HEK293 (cell line): ENCODE results near the gene ZNF512.

Source experiments
- HOXA7 ChIP-seq: sonication (generic); formaldehyde crosslinking; IDR thresholded peaks from 2 replicates; pipeline ENCODE4 v1.8.1; 2022; ENCODE audit warnings: missing genetic modification reagents, borderline replicate concordance
- IKZF3 ChIP-seq: fragments of 450-650 bp; IDR thresholded peaks from 2 replicates; pipeline ENCODE4 v1.5.0; 2018; ENCODE audit warnings: missing biosample characterization, mild to moderate bottlenecking, missing genetic modification characterization, moderate library complexity
- TCF7L2 ChIP-seq: IDR thresholded peaks from 2 replicates; pipeline ENCODE4 v1.6.1; 2011; ENCODE audit warnings: low read depth, mild to moderate bottlenecking, inconsistent platforms, low read length, moderate library complexity, borderline replicate concordance
- ZNF174 ChIP-seq: fragments of 450-650 bp; formaldehyde crosslinking; IDR thresholded peaks from 2 replicates; pipeline ENCODE4 v1.5.0; 2017; ENCODE audit warnings: missing biosample characterization, mild to moderate bottlenecking, missing genetic modification characterization
- ZNF48 ChIP-seq: fragments of 450-650 bp; formaldehyde crosslinking; IDR thresholded peaks from 2 replicates; pipeline ENCODE4 v1.5.1; 2016; ENCODE audit warnings: missing biosample characterization, missing genetic modification characterization
- ZNF830 ChIP-seq: fragments of 450-650 bp; IDR thresholded peaks from 2 replicates; pipeline ENCODE4 v1.5.0; 2018; ENCODE audit warnings: missing biosample characterization, missing genetic modification characterization, low read depth, mild to moderate bottlenecking, moderate library complexity
- TF ChIP-seq, protein P1 (sequence below): fragments of 450-650 bp; formaldehyde crosslinking; IDR thresholded peaks from 2 replicates; pipeline ENCODE4 v1.5.1; 2016; ENCODE audit warnings: missing biosample characterization, missing genetic modification characterization
- TF ChIP-seq, protein P2 (sequence below): fragments of 450-650 bp; formaldehyde crosslinking; optimal IDR thresholded peaks from 2 replicates; pipeline ENCODE3; 2016; ENCODE audit warnings: missing biosample characterization, mild to moderate bottlenecking, missing genetic modification characterization
- TF ChIP-seq, protein P3 (sequence below): fragments of 450-650 bp; formaldehyde crosslinking; IDR thresholded peaks from 2 replicates; pipeline ENCODE4 v1.5.1; 2016; ENCODE audit warnings: missing biosample characterization, missing genetic modification characterization

DNA sequence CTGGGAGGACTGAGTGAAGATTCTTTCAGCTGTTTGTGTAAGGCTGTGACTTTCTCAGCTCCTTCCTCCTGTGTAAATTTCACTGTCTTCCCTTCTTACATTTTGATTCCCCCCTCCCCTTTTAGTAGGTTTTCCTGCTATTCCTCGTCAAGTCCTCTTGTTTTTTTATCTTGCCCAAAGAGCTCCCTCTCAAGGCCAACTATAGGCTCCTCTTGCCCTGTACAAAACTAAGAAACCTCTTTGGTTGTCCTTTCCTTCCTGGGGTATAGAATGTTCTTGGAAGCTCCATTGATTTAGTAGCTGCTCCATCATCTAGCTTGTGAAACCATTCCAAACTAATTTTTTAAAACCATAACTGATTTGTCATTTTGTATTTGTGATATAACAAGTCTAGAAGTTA is 38.7 kb downstream of the ZNF512 start:
- TF ChIP-seq IKZF3 (no peak), ZNF48 (tag by site-specific recombination) (no peak), ZNF174 (tag by site-specific recombination) (no peak), ZNF830 (no peak), TCF7L2 (no peak), HOXA7 (CRISPR knock-in tag) (no peak)
- TF ChIP-seq, protein P1, sequence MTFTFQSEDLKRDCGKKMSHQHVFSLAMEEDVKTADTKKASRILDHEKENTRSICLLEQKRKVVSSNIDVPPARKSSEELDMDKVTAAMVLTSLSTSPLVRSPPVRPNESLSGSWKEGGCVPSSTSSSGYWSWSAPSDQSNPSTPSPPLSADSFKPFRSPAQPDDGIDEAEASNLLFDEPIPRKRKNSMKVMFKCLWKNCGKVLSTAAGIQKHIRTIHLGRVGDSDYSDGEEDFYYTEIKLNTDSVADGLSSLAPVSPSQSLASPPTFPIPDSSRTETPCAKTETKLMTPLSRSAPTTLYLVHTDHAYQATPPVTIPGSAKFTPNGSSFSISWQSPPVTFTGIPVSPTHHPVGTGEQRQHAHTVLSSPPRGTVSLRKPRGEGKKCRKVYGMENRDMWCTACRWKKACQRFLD (tag by site-specific recombination) = no peak
- TF ChIP-seq, protein P2, sequence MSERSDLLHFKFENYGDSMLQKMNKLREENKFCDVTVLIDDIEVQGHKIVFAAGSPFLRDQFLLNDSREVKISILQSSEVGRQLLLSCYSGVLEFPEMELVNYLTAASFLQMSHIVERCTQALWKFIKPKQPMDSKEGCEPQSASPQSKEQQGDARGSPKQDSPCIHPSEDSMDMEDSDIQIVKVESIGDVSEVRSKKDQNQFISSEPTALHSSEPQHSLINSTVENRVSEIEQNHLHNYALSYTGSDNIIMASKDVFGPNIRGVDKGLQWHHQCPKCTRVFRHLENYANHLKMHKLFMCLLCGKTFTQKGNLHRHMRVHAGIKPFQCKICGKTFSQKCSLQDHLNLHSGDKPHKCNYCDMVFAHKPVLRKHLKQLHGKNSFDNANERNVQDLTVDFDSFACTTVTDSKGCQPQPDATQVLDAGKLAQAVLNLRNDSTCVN (tag by site-specific recombination) = no peak
- TF ChIP-seq, protein P3, sequence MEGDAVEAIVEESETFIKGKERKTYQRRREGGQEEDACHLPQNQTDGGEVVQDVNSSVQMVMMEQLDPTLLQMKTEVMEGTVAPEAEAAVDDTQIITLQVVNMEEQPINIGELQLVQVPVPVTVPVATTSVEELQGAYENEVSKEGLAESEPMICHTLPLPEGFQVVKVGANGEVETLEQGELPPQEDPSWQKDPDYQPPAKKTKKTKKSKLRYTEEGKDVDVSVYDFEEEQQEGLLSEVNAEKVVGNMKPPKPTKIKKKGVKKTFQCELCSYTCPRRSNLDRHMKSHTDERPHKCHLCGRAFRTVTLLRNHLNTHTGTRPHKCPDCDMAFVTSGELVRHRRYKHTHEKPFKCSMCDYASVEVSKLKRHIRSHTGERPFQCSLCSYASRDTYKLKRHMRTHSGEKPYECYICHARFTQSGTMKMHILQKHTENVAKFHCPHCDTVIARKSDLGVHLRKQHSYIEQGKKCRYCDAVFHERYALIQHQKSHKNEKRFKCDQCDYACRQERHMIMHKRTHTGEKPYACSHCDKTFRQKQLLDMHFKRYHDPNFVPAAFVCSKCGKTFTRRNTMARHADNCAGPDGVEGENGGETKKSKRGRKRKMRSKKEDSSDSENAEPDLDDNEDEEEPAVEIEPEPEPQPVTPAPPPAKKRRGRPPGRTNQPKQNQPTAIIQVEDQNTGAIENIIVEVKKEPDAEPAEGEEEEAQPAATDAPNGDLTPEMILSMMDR (tag by site-specific recombination) = no peak
